Gastroesophageal sphincter (tissue), 4 donors: ENCODE measurements around the gene LSM11. TPM values are rescaled to one million over a fixed set of nuclear protein-coding genes. Genes with fewer than 3 reads are reported as not detected.

ENCODE experiments used
- ATAC-seq: fragments of 150-250 bp; one replicate; pipeline ENCODE4 v1.9.1; 2016; ENCODE audit warnings: mild to moderate bottlenecking, moderate library complexity
- H3K27ac ChIP-seq, 4 donors: fragments of 200-600 bp; sonication (generic) in 3 of 4; 1 replicate in 3 of 4; 2 replicates in 1 of 4; pipeline ENCODE4 v1.5.1; 2016 to 2019
- H3K27me3 ChIP-seq: fragments of 200-600 bp; sonication (generic); one replicate; pipeline ENCODE4 v1.5.1; 2019
- H3K36me3 ChIP-seq, 2 donors: fragments of 200-600 bp; sonication (generic); one replicate each; pipeline ENCODE4 v1.5.1; 2019; ENCODE audit warnings: control low read depth in 1 of 2
- H3K4me1 ChIP-seq, 3 donors: fragments of 200-600 bp; sonication (generic); 1 replicate in 2 of 3; 2 replicates in 1 of 3; pipeline ENCODE4 v1.5.1; 2016 to 2019; ENCODE audit warnings: control low read depth in 2 of 3
- H3K4me3 ChIP-seq, 2 donors: fragments of 200-600 bp; sonication (generic); one replicate each; pipeline ENCODE4 v1.5.1; 2019; ENCODE audit warnings: mild to moderate bottlenecking in 1 of 2, moderate library complexity in 1 of 2
- H3K9me3 ChIP-seq, 3 donors: fragments of 200-600 bp; sonication (generic); one replicate each; pipeline ENCODE4 v1.5.1; 2017 to 2019; ENCODE audit warnings: control low read depth in 2 of 3
- EP300 ChIP-seq: sonication (generic); formaldehyde crosslinking; IDR thresholded peaks from one replicate; pipeline ENCODE4 v1.6.1; 2017; ENCODE audit warnings: antibody characterized with exemption, mild to moderate bottlenecking
- POLR2A ChIP-seq, 2 donors: fragments of 450-650 bp; IDR thresholded peaks; one replicate each; pipeline ENCODE4 v1.6.1; 2017; ENCODE audit warnings: antibody characterized with exemption in 2 of 2, mild to moderate bottlenecking in 2 of 2, moderate library complexity in 1 of 2
- POLR2AphosphoS5 ChIP-seq: sonication (generic); formaldehyde crosslinking; IDR thresholded peaks from one replicate; pipeline ENCODE4 v1.6.1; 2017; ENCODE audit warnings: antibody characterized with exemption
- WGBS, 2 donors: methylation state at CpG; one replicate each; pipeline ENCODE4 v1.1.5; 2018; ENCODE audit warnings: low coverage in 1 of 2; 5-methylcytosine and 5-hydroxymethylcytosine counted together
- total RNA-seq, 4 donors: library from RNA; depleted of rRNA; stranded (reverse); fragments of >200 nt; gene quantifications; one replicate each; pipeline ENCODE4 v1.1.0, GENCODE V29; 2016
- TF ChIP-seq, protein P1 (sequence below), 4 experiments: fragments of 200-600 bp in 2 of 4; fragments of 450-650 bp in 2 of 4; sonication (generic) in 1 of 4; IDR thresholded peaks; one replicate each; pipeline ENCODE4 v1.5.1; 2017 to 2019; ENCODE audit warnings: antibody characterized with exemption in 4 of 4, mild to moderate bottlenecking in 2 of 4, moderate library complexity in 2 of 4

Gene LSM11
- total RNA-seq, 4 donors from 2014 or later: 14.8 to 38.4 (median 27.3) TPM

DNA sequence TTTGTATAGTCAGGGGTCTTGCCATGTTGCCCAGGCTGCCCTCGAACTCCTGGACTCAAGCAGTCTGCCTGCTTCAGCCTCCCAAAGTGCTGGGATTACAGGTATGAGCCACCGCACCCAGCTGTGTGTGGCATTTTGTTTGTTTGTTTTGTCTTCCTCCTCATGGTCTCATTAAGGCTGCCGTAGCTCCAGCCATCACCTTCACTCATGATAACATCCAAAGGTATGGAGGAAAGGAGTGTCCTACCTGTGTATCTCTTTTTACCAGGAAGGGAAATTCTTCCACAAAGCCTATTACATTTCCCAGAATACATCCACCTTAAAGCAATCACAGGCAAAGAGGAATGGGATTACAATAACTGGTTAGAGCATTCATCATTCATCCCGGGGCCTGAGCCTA, 27.2 kb downstream of the LSM11 start:
- Histone ChIP-seq H3K4me1 (no peaks in the 10 kb centered on the region), H3K36me3 (no peaks in the 10 kb centered on the region), H3K4me3 (no peak overlapping the region), H3K9me3 (no peaks in the 10 kb centered on the region), H3K27me3 (no peaks in the 10 kb centered on the region), H3K27ac (no peak overlapping the region)
- no peak for ATAC-seq
- TF ChIP-seq, protein P1, sequence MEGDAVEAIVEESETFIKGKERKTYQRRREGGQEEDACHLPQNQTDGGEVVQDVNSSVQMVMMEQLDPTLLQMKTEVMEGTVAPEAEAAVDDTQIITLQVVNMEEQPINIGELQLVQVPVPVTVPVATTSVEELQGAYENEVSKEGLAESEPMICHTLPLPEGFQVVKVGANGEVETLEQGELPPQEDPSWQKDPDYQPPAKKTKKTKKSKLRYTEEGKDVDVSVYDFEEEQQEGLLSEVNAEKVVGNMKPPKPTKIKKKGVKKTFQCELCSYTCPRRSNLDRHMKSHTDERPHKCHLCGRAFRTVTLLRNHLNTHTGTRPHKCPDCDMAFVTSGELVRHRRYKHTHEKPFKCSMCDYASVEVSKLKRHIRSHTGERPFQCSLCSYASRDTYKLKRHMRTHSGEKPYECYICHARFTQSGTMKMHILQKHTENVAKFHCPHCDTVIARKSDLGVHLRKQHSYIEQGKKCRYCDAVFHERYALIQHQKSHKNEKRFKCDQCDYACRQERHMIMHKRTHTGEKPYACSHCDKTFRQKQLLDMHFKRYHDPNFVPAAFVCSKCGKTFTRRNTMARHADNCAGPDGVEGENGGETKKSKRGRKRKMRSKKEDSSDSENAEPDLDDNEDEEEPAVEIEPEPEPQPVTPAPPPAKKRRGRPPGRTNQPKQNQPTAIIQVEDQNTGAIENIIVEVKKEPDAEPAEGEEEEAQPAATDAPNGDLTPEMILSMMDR (IDR thresholded peaks at IDR 0.05): no peak
- TF ChIP-seq POLR2AphosphoS5 (no peak), EP300 (no peak), POLR2A (IDR thresholded peaks at IDR 0.05) (no peak)
- 76 to 85% methylated on average over 4 of the region's 4 CpGs for WGBS, 2 donors

DNA sequence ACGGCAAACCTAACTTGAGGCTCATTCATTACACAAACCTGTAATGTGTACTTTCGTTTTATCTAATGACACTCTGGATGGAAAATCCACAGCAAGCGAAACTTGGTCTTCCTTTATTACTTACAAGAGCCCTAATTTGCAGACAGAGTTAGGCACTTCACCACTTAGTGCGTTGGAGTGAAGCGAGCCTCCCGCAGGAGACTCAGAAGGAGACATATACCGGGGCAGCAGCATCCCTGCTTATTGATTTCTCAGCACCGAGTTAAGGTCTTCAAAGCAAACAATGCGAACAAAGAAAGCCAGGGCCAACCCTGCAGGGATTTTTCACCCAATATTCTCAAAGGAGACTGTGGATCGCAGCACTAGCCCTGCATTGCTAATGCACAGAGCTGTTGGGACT, 28.6 kb downstream of the LSM11 start:
- Histone ChIP-seq H3K4me3 (no peak overlapping the region), H3K27me3 (no peaks in the 10 kb centered on the region), H3K27ac (no peak overlapping the region), H3K9me3 (no peaks in the 10 kb centered on the region), H3K4me1 (no peaks in the 10 kb centered on the region), H3K36me3 (no peaks in the 10 kb centered on the region)
- TF ChIP-seq POLR2AphosphoS5 (no peak), POLR2A (IDR thresholded peaks at IDR 0.05) (no peak), EP300 (no peak)
- TF ChIP-seq, protein P1 (IDR thresholded peaks at IDR 0.05): no peak
- ATAC-seq: no peak
- WGBS, 2 donors: 82 to 90% methylated on average over 4 to 10 of the region's 10 CpGs

DNA sequence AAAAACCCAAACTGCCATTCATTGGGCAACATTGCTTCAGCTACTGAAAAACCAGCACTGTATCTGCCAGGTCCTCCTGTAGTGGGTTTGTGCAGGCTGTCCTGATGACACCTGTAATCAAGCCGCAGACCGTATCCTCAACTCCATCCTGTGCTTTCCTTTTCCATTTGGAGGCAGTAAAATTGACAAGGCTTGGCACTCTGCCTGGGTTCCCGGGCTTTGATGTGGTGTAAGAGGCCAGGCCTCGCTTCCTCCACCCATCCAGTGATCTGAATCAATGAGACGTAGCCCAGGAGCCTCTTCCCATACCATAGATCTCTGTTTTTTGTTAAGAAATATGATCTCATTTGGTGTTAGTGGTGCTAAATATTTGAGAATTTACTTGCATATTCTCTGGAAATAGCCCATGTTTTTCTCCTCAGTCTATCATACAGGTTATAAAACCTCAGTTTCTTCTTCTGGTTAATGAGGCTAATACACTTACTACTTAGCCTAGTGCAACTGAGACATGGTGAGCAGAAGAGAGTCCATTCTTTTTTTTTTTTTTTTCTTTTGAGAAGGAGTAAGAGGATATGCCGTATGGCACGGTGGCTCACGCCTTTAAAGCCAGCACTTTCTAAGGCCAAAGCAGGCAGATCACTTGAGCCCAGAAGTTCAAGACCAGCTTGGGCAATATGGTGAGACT, 34.8 kb downstream of the LSM11 start:
- Histone ChIP-seq H3K27me3 (no peaks in the 10 kb centered on the region), H3K27ac (no peak overlapping the region), H3K4me1 (no peaks in the 10 kb centered on the region), H3K4me3 (no peak overlapping the region), H3K36me3 (peaks cover 0 to 4% of the 10 kb centered on the region in 2 donors), H3K9me3 (no peaks in the 10 kb centered on the region)
- WGBS, 2 donors: 61 to 66% methylated on average over 4 to 8 of the region's 8 CpGs
- TF ChIP-seq POLR2A (IDR thresholded peaks at IDR 0.05) (no peak), EP300 (no peak), POLR2AphosphoS5 (no peak)
- TF ChIP-seq, protein P1 (IDR thresholded peaks at IDR 0.05): no peak
- ATAC-seq: no peak

DNA sequence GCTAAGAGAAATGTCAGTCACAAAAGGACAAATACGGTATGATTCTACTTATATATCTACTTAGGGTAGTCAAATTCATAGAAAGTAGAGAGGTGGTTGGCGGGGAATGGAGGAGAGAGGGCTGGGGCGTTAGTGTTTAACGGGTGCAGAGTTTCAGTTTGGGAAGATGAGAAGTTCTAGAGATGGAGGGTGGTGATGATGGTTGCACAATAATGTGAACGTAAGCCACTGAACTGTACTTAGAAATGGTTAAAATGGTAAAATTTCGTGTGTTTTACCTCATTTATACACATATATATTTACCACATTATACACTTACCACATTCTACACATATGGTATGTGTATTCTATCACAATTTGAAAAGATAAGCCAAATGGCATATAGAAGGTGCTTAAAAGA, 35.7 kb downstream of the LSM11 start:
- no peak for ATAC-seq
- 84 to 91% methylated on average over 5 to 6 of the region's 6 CpGs for WGBS, 2 donors
- no peak overlapping the region for H3K27ac ChIP-seq
- peaks cover 1 to 8% of the 10 kb centered on the region in 2 donors for H3K36me3 ChIP-seq
- no peaks in the 10 kb centered on the region for H3K9me3 ChIP-seq
- no peak overlapping the region for H3K4me3 ChIP-seq
- no peaks in the 10 kb centered on the region for H3K4me1 ChIP-seq
- TF ChIP-seq EP300 (no peak), POLR2A (IDR thresholded peaks at IDR 0.05) (no peak), POLR2AphosphoS5 (no peak)
- TF ChIP-seq, protein P1 (IDR thresholded peaks at IDR 0.05): no peak
- no peaks in the 10 kb centered on the region for H3K27me3 ChIP-seq

DNA sequence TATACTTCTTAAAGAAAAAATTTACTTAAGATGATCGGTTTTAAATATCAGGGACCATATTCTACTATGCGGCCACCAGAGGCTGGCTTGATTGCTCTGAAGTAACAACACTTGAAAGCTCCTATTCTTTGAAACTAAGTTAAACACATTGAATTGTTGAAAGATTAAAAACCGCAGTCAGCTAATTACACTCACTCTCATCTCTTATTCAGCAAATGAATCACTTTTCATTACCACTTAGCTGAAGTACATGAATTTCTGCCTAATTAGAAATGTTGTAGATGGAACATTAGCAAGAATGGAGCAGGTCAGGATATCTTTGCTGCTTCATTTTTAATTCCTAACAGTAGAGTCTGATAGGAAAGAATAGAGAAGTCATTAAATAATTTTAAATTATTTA, 42.3 kb downstream of the LSM11 start:
- 82 to 89% methylated on average over 3 of the region's 3 CpGs for WGBS, 2 donors
- TF ChIP-seq EP300: no peak
- TF ChIP-seq POLR2A (IDR thresholded peaks at IDR 0.05): no peak
- TF ChIP-seq, protein P1 (IDR thresholded peaks at IDR 0.05): no peak
- TF ChIP-seq POLR2AphosphoS5: no peak
- no peak for ATAC-seq
- Histone ChIP-seq H3K4me3 (no peak overlapping the region), H3K36me3 (peaks cover 3 to 54% of the 10 kb centered on the region in 2 donors), H3K4me1 (peaks cover 0 to 19% (median 2%) of the 10 kb centered on the region in 3 donors), H3K27ac (no peak overlapping the region), H3K27me3 (no peaks in the 10 kb centered on the region), H3K9me3 (no peaks in the 10 kb centered on the region)
